Adrenal gland (tissue), 12 donors: Measurements from ENCODE around the gene CHST3. TPM values are rescaled to one million over a fixed set of nuclear protein-coding genes. Genes with fewer than 3 reads are reported as not detected.

Source experiments
- DNase-seq, 7 donors: peaks; one replicate each; pipeline ENCODE4 v3.0.0-alpha.2; 2019 to 2020
- H3K27ac ChIP-seq, 5 donors: fragments of 200-600 bp; sonication (generic) in 4 of 5; 1 replicate in 3 of 5; 2 replicates in 2 of 5; pipeline versions ENCODE4 v1.5.1 to v1.8.0; 2016 to 2020; ENCODE audit warnings: mild to moderate bottlenecking in 1 of 5
- H3K27me3 ChIP-seq: fragments of 200-600 bp; 2 replicates; pipeline ENCODE4 v1.8.0; 2021
- H3K36me3 ChIP-seq, 2 donors: fragments of 200-600 bp; replicated peaks in 1 of 2; 1 replicate in 1 of 2; 2 replicates in 1 of 2; pipeline versions ENCODE4 v1.5.1 to v1.8.0; 2018 to 2022
- H3K4me1 ChIP-seq, 2 donors: fragments of 200-600 bp; replicated peaks in 1 of 2; 1 replicate in 1 of 2; 2 replicates in 1 of 2; pipeline versions ENCODE4 v1.5.1 to v1.8.0; 2018 to 2021
- H3K4me3 ChIP-seq, 4 donors: fragments of 200-600 bp; sonication (generic) in 3 of 4; one replicate each; pipeline ENCODE4 v1.5.1; 2016 to 2018
- H3K9me3 ChIP-seq, 3 donors: fragments of 200-600 bp; sonication (generic) in 1 of 3; replicated peaks in 1 of 3; 1 replicate in 2 of 3; 2 replicates in 1 of 3; pipeline versions ENCODE4 v1.5.1 to v1.8.0; 2016 to 2021
- POLR2A ChIP-seq, 2 donors: fragments of 450-650 bp; IDR thresholded peaks; one replicate each; pipeline ENCODE4 v1.6.1; 2017; ENCODE audit warnings: antibody characterized with exemption in 2 of 2, mild to moderate bottlenecking in 2 of 2, moderate library complexity in 1 of 2
- WGBS, 4 donors: extraction: QIAGEN DNeasy Blood & Tissue Kit in 2 of 4; methylation state at CpG; one replicate each; pipeline versions ENCODE4 v1.1.5 to v1.1.7; 2013 to 2017; 5-methylcytosine and 5-hydroxymethylcytosine counted together
- intact Hi-C, 2 donors: fragments of 100-400 bp; cut with DNase I; formaldehyde crosslinking; loops; one replicate each; pipeline versions ENCODE4 v1.14.1 to v1.15.0; 2022 to 2023
- polyA plus RNA-seq, 3 donors: library from polyadenylated mRNA; stranded (reverse); fragments of 200-250 nt in 2 of 3; fragments of 350-450 nt in 1 of 3; fragmentation: Illumina TruSeq in 1 of 3; extraction: RNeasy Lipid Tissue Mini Kit (QIAGEN cat#74804) in 1 of 3; gene quantifications; one replicate each; pipeline ENCODE4 v1.2.3, GENCODE V29; 2013 to 2014
- total RNA-seq, 9 donors: library from RNA; depleted of rRNA in 4 of 9; stranded (reverse); fragments of >200 nt in 4 of 9; fragments of 120-200 nt in 1 of 9; fragmentation: NEBNext Ultra II Directional in 1 of 9; extraction: Animal tissue kit (Norgen Biotek cat#: 25700) in 1 of 9; gene quantifications; one replicate each; pipeline versions ENCODE4 v1.1.0 to v1.2.4, GENCODE V29; 2013 to 2023
- TF ChIP-seq, protein P1 (sequence below), 6 experiments: fragments of 450-650 bp in 4 of 6; fragments of 200-600 bp in 2 of 6; sonication (generic) in 1 of 6; IDR thresholded peaks; 1 replicate in 5 of 6; 2 replicates in 1 of 6; pipeline versions ENCODE4 v1.5.1 to v1.8.0; 2016 to 2021; ENCODE audit warnings: antibody characterized with exemption in 6 of 6, mild to moderate bottlenecking in 2 of 6, moderate library complexity in 1 of 6
- donor health status: healthy with polysubstance abuse.
- donor health status: Bipolar disorder and iron deficiency.
- donor health status: DM: yes; HTN: yes; CAD: no.
- donor health status: DM: no; HTN: no; CAD: no.
- donor health status: DM: no; HTN: no; CAD: no.
- donor health status: DM: yes; HTN: yes; CAD: no.

The CHST3 gene
- total and polyA plus RNA-seq, 12 donors = 3.9 to 49.7 (median 32.6) TPM

DNA sequence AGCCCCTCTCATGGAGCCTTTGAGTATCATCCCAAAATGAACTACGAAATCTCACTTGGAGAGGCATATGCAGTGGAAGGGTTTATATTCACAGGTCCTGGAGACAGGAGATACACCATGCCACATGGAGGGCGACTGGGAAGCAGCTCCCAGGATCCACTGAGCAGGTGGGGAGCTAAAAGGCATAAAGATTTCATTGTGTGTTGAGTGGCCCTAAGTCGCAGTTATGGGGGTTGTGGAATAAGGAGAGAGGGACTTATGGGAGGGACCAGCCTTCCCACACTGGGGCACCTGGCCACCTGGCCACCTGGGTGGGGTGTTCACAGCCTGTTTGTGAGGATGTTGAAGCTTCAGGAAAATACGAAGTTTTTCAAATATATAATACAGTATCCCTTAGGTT lies 37.0 kb upstream of the CHST3 start:
- DNase-seq = no peak
- Histone ChIP-seq H3K27me3 (no peaks in the 10 kb centered on the region), H3K27ac (no peak overlapping the region), H3K36me3 (no peaks in the 10 kb centered on the region), H3K4me3 (no peak overlapping the region), H3K4me1 (peaks cover 0 to 4% of the 10 kb centered on the region in 2 donors), H3K9me3 (no peaks in the 10 kb centered on the region)
- WGBS, 4 donors = 70 to 87% (median 82%) methylated on average over 3 to 4 of the region's 4 CpGs
- no peak for TF ChIP-seq POLR2A (IDR thresholded peaks at IDR 0.05)
- TF ChIP-seq, protein P1, sequence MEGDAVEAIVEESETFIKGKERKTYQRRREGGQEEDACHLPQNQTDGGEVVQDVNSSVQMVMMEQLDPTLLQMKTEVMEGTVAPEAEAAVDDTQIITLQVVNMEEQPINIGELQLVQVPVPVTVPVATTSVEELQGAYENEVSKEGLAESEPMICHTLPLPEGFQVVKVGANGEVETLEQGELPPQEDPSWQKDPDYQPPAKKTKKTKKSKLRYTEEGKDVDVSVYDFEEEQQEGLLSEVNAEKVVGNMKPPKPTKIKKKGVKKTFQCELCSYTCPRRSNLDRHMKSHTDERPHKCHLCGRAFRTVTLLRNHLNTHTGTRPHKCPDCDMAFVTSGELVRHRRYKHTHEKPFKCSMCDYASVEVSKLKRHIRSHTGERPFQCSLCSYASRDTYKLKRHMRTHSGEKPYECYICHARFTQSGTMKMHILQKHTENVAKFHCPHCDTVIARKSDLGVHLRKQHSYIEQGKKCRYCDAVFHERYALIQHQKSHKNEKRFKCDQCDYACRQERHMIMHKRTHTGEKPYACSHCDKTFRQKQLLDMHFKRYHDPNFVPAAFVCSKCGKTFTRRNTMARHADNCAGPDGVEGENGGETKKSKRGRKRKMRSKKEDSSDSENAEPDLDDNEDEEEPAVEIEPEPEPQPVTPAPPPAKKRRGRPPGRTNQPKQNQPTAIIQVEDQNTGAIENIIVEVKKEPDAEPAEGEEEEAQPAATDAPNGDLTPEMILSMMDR (IDR thresholded peaks at IDR 0.05) = no peak
- intact Hi-C loops = no loop called here

GRCh38 chr10:71927776-71928592 lies 36.2 kb upstream of the CHST3 start:
- WGBS, 4 donors = 77 to 86% (median 81%) methylated on average over 5 of the region's 5 CpGs
- Histone ChIP-seq H3K27me3 (no peaks in the 10 kb centered on the region), H3K9me3 (no peaks in the 10 kb centered on the region), H3K36me3 (no peaks in the 10 kb centered on the region), H3K27ac (no peak overlapping the region), H3K4me3 (no peak overlapping the region), H3K4me1 (no peaks in the 10 kb centered on the region)
- intact Hi-C loops = no loop called here
- no peak for DNase-seq
- no peak for TF ChIP-seq POLR2A (IDR thresholded peaks at IDR 0.05)
- TF ChIP-seq, protein P1 (IDR thresholded peaks at IDR 0.05) = no peak

- Histone ChIP-seq H3K36me3 (no peaks in the 10 kb centered on the region), H3K9me3 (no peaks in the 10 kb centered on the region), H3K4me1 (no peaks in the 10 kb centered on the region), H3K4me3 (no peak overlapping the region), H3K27ac (no peak overlapping the region), H3K27me3 (no peaks in the 10 kb centered on the region)
- no peak for TF ChIP-seq POLR2A (IDR thresholded peaks at IDR 0.05)
- TF ChIP-seq, protein P1 (IDR thresholded peaks at IDR 0.05) = no peak
- WGBS, 4 donors = 88 to 100% (median 97%) methylated on average over 1 of the region's 1 CpG
- DNase-seq = no peak
- intact Hi-C loops = no loop called here
Measured at GRCh38 chr10:71931295-71931694, 32.9 kb upstream of the CHST3 start.

DNA sequence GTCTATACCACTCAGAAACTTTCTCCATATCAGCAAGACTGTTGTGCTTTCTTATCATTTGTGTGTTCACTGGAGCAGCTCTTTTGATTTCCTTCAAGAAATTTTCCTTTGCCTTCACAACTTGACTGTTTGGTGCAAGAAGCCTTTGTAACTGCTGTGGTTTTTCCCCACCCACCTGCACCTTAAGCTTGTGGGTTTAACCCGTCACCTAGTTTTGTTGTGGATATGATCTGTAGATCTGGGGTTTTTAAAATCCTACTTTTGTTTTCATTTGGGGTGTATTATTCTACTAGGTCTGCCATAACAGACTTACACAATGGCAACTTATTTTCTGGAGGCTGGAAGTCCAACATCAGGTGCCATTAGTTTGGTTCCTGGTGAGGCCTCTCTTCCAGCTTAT lies 30.5 kb upstream of the CHST3 start:
- 93 to 100% (median 96%) methylated on average over 1 of the region's 1 CpG for WGBS, 4 donors
- Histone ChIP-seq H3K27me3 (no peaks in the 10 kb centered on the region), H3K27ac (no peak overlapping the region), H3K9me3 (no peaks in the 10 kb centered on the region), H3K4me3 (no peak overlapping the region), H3K4me1 (no peaks in the 10 kb centered on the region), H3K36me3 (no peaks in the 10 kb centered on the region)
- TF ChIP-seq, protein P1 (IDR thresholded peaks at IDR 0.05) = no peak
- no peak for TF ChIP-seq POLR2A (IDR thresholded peaks at IDR 0.05)
- intact Hi-C loops = no loop called here
- no peak for DNase-seq
